Measurements from ENCODE around the gene WDPCP.
A peak's percentile ranks its signal among the peaks of the same experiment; 100 is the strongest.

The WDPCP gene

GRCh38 chr2:63619328-63619727 lies 31.1 kb upstream of the WDPCP start:
- DNase-seq (ENCODE audit: extremely low read depth, low read depth), result no peak
- TF ChIP-seq, protein P1, sequence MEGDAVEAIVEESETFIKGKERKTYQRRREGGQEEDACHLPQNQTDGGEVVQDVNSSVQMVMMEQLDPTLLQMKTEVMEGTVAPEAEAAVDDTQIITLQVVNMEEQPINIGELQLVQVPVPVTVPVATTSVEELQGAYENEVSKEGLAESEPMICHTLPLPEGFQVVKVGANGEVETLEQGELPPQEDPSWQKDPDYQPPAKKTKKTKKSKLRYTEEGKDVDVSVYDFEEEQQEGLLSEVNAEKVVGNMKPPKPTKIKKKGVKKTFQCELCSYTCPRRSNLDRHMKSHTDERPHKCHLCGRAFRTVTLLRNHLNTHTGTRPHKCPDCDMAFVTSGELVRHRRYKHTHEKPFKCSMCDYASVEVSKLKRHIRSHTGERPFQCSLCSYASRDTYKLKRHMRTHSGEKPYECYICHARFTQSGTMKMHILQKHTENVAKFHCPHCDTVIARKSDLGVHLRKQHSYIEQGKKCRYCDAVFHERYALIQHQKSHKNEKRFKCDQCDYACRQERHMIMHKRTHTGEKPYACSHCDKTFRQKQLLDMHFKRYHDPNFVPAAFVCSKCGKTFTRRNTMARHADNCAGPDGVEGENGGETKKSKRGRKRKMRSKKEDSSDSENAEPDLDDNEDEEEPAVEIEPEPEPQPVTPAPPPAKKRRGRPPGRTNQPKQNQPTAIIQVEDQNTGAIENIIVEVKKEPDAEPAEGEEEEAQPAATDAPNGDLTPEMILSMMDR (IDR thresholded peaks at IDR 0.05; ENCODE audit: low read depth, low read length), result no peak

GRCh38 chr2:63617366-63617765 lies 29.1 kb upstream of the WDPCP start:
- TF ChIP-seq, protein P1 (IDR thresholded peaks at IDR 0.05; ENCODE audit: low read depth, low read length), result no peak
- DNase-seq (ENCODE audit: extremely low read depth, low read depth), result no peak

DNA sequence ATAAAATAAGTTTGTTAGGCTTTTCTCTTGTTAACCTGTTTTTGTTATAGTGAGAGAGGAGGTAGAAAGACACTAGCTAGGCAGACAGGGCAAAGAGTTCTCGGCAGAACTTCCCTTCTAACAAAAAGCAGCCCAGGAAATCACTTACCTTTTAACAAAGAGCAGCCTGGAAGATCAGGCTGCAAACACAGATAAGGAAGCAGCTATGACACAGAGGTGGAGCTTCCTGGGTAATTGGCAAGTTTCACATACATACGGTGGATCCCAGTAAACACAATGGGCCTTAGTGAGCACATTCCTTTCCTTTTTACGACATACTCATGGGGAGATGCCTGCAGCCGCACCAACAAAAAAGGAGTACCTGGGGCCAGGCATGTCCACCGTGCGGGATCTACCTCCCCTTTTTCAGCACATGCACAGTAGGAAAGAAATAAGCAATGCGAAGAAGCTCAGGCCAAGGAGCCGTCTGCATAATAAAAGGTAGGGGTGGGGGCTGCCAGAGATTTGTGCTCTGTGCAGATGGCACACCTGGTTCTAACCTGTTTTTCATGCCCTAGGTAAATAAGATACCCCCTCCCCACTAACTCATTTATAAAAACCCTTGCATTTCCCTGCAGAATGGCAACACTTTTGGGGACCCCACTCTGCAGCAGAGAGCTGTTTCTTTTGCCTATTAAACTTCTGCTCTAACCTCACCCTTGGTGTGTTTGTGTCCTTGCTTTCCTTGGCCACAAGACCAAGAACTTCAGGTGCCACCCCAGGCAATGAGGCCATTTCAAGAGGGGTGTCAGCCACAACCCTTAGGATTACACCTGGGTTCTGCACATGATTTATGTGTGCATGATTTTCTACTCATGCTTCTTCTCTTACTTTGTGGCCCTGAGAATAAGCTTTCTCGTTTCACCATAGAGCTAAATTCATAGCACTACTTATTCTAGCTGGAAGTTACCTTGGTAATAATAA lies 27.0 kb upstream of the WDPCP start:
- DNase-seq (ENCODE audit: extremely low read depth, low read depth), result no peak
- TF ChIP-seq, protein P1 (IDR thresholded peaks at IDR 0.05; ENCODE audit: low read depth, low read length), result no peak

- TF ChIP-seq, protein P1 (IDR thresholded peaks at IDR 0.05; ENCODE audit: low read depth, low read length), result no peak
- DNase-seq (ENCODE audit: extremely low read depth, low read depth), result no peak
Measured at GRCh38 chr2:63614448-63614968, 26.2 kb upstream of the WDPCP start.

- TF ChIP-seq, protein P1 (IDR thresholded peaks at IDR 0.05; ENCODE audit: low read depth, low read length), result no peak
- no peak for DNase-seq (ENCODE audit: extremely low read depth, low read depth)
Measured at GRCh38 chr2:63613391-63613901, 25.2 kb upstream of the WDPCP start.

DNA sequence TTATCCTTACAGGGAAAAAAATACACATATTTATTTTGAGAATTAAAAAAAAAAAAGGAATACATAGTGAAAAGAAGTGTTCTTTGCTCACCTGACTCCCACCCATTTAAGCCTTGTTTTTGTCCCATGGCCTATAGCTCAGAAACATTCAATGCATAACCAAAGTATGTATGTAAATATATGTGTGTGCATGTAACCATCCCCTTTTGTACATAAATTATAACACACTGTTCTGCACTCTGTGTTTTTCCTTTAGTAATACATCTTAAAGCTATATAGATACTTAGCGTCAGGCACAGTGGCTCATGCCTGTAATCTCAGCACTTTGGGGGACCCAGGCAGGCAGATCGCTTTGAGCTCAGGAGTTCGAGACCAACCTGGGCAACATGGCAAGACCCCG lies 22.2 kb upstream of the WDPCP start:
- TF ChIP-seq, protein P1 (IDR thresholded peaks at IDR 0.05; ENCODE audit: low read depth, low read length), result no peak
- no peak for DNase-seq (ENCODE audit: extremely low read depth, low read depth)

GRCh38 chr2:63608865-63609264 lies 20.6 kb upstream of the WDPCP start:
- peak; percentile 18 for DNase-seq (ENCODE audit: extremely low read depth, low read depth)

Data from AG09319 (cell line).